Keratinocyte (primary cell): ENCODE results near the gene TARP.

ENCODE experiments used
- CTCF ChIP-seq, 3 experiments: IDR thresholded peaks in 1 of 3; conservative IDR thresholded peaks in 1 of 3; optimal IDR thresholded peaks in 1 of 3; 2 replicates in 2 of 3; 3 replicates in 1 of 3; pipeline versions ENCODE3 to v1.5.1; 2011; ENCODE audit warnings: low read length in 3 of 3, mild to moderate bottlenecking in 3 of 3, moderate library complexity in 2 of 3, control low read depth in 1 of 3, inconsistent platforms in 1 of 3; ENCODE audit not compliant: insufficient read depth in 2 of 3; ENCODE audit errors: extremely low read depth in 1 of 3
- EZH2 ChIP-seq: IDR thresholded peaks from one replicate; pipeline ENCODE4 v1.6.1; 2012; ENCODE audit warnings: inconsistent platforms, mild to moderate bottlenecking, low read length, moderate library complexity

GRCh38 chr7:38241071-38241470, 32.4 kb downstream of the TARP start:
- TF ChIP-seq CTCF (optimal IDR thresholded peaks at IDR 0.05 in 1 of 3, IDR thresholded peaks at IDR 0.05 in 1 of 3, conservative IDR thresholded peaks at IDR 0.05 in 1 of 3; ENCODE audit: extremely low read depth in 1 of 3, insufficient read depth in 2 of 3, low read length in 3 of 3) (no peak), EZH2 (no peak)
